Endometrial microvascular endothelial cells (primary cell): Measurements from ENCODE around the gene AMFR. TPM values are rescaled to one million over a fixed set of nuclear protein-coding genes. Genes with fewer than 3 reads are reported as not detected.

Experiments
- in situ Hi-C: cut with HindIII; loops from 2 replicates; pipeline ENCODE4 v1.10.0; 2017; ENCODE audit warnings: low sequenced_read_pairs, low pct_unique_long_range_greater_than_20kb; ENCODE audit errors: inconsistent ontology term
- total RNA-seq: library from RNA; depleted of rRNA; stranded (reverse); fragments of >200 nt; gene quantifications from one replicate; pipeline ENCODE4 v1.2.3, GENCODE V29; 2015; ENCODE audit errors: inconsistent ontology term

AMFR gene
- total RNA-seq, 1 donor from 2014 or later = 116 TPM

DNA sequence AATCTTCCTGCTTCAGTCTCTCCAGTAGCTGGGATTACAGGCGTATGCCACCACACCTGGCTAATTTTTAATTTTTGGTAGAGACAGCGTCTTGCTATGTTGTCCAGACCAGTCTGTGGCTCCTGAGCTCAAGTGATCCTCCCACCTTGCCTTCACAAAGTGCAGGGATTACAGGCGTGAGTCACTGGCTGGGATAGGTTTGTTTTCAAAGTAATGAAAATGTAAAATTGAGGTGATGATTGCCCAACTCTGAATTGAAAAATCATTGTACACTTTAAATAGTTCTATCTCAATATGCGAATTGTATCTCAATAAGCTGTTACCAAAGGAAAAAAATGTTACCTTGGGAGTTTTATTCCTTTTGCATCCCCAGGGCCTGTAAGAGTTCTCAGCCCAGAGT is 1.2 kb upstream of the AMFR start:
- in situ Hi-C loops = no loop called here

DNA sequence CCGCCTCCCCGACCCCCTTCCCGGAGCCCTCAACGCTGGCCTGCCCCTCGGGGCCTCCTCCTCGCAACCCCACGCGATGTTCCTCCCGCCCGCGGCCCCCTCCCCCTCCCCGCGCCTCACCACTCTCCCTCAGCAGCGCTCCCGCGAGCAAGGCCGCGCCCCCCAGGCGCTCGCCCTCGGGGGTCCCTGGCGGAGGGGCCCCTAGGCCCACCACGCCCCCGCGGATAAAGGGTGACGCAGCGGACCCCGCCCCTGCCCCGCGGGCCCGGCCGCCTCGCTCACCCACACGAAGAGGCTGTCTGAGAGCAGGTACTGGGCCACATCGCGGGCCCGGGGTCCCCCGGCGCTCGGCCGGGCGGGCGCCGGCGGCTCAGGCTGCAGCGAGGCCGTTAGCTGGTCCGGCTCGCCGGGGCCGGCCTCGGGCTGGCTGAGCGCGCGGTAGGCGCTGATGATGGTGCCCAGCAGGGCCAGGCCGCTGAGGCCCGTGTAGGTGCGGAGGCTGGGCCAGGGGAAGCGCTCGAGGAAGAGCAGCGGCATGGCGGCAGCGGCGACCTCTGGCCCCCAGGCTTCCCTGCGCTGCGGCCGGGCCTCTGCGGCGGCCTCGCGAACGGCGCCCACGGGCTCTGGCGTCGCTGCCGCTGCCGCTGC is 430 bp downstream of the AMFR start:
- in situ Hi-C loops = no loop called here

DNA sequence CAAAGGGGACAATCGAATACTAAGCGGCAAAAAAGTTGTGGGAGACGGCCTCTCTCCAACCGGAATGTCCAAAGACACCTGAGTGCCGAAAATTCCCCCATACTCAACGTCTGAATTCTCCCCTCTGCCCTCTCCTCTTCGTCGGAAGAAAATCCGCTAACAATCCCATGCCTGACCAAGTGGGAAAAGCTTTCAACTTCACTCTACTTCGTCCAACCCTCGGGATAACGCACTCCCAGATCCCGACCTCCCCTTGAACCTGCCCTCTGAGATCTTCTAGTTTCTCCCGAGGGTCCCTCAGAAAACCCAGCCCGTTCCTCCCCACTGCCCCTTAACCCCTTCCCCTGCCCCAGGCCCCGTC is 961 bp downstream of the AMFR start:
- in situ Hi-C loops = no loop called here

DNA sequence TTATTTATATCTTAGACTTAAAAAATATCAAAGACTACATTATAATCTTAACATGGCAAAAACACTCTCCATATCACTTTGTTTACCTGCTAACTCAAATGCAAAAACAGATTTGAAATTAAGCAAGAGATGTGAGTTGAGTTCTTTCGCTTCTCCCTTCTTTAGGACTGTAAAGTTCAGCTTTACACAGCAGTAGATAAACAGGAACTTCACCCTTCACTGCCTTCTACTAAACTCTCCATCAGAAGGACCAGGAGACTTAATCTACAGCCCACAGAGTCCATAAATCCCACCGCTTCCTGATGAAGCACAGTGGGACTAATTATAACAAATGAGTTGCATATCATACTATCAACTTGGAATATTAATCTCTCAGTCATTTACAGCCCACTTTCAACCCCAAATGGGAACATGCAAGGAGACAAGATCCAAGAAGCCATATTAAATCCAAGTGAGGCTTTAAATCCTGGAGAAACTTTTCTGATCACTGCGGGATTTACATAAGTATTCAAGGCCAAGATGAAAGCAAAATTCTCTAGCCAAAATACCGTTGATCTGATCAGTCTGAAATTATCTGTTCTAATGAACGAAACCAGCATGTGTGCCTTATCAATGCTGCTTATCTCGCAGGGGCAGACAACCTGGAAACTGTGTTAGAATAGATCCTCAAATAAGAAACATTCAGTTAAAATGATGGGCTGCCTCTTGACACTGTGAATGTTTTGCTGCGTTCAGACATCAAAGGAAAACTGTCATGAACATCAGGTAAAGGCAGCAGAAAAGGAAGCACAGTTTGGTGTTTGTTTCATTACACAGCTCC is 1.6 kb downstream of the AMFR start:
- in situ Hi-C loops = no loop called here

DNA sequence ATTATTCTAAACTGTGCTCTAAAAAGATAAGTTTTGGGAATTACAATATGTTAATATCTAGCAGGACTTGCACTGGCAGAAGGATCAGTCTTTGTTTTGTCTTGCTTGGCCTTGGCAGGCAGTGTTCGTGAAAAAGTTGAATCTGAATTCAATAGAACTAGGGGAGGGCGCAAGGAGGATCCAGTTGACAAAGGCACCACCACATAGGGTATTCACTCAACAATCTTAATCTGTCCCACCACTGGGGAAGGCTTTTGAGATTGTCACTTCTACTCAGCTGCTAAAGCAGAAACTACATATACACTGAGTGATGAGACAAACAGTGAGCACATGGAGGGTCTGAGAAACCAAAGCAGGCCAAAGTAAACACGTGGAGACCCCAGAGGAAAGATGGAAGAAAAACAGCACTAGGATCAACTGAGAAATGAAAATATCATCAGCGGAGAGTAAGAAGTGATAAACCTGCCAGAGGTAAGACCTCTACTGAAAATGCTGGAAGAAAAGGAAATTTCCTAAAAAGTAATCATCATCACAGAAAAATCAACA is 2.4 kb downstream of the AMFR start:
- in situ Hi-C loops = no loop called here

DNA sequence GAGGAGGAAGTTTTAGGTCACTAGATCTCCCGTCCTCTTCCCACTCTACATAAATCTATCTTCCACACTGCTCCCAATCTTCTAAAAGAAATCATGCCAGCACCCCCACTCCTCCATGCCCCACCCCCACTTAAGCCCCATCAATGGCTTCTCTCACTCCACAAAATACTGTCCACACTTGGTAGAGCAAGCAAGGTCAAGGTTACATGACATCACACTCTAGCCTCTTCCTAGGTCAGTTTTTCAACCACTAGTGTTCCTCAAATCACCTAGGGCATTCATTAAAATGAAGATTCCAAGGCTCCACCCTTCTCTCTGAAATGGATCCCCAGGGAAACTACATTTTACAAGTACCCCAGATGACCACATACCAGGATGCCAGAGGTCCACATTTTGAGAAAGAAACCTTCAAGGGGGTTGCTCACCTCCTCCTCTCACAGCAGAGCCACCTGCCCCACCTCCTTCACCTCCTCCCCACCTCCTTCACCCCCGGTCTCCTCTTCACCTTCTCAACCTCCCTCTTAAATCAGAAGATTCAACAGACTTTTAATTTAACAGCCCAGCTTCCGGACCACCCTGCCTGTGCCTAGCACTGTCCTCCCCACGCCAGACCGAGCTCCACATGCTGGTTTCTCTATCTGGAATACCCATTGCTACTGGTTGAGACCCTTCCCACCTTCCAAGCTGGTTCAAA is 3.2 kb downstream of the AMFR start:
- in situ Hi-C loops = no loop called here

DNA sequence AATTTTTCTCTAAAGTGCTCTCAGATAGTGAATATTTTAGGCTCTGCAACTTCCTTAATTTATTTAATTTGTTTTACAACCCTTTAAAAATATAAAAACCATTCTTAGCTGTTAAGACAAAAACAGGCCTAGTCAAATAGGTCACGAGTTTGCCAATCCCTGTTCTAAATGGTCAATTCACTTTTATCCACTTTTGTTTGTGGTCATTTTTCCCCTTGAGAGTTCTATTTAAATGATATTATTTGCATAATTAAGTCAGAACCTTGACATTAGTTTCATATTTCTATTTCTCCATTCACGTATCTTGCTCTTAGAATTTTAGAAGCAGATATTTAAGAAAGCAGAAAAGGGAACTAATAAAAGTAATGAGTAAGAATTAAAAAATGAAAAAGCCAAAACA is 4.0 kb downstream of the AMFR start:
- in situ Hi-C loops = no loop called here

DNA sequence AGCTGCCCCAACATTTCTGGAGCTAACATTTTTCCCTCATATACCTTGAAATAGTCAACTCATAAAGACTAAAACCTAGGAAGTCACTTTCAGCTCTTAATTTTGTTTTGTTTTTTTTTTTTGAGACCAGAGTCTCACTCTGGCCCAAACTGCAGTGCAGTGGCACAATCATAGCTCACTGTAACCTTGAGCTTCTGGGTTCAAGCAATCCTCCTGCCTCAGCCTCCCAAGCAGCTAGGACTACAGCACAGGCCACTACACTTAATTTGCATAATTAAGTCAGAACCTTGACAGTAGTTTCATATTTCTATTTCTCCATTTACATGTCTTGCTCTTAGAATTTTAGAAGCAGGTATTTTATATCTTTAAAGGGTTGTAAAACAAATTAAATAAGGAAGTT is 4.7 kb downstream of the AMFR start:
- in situ Hi-C loops = no loop called here

DNA sequence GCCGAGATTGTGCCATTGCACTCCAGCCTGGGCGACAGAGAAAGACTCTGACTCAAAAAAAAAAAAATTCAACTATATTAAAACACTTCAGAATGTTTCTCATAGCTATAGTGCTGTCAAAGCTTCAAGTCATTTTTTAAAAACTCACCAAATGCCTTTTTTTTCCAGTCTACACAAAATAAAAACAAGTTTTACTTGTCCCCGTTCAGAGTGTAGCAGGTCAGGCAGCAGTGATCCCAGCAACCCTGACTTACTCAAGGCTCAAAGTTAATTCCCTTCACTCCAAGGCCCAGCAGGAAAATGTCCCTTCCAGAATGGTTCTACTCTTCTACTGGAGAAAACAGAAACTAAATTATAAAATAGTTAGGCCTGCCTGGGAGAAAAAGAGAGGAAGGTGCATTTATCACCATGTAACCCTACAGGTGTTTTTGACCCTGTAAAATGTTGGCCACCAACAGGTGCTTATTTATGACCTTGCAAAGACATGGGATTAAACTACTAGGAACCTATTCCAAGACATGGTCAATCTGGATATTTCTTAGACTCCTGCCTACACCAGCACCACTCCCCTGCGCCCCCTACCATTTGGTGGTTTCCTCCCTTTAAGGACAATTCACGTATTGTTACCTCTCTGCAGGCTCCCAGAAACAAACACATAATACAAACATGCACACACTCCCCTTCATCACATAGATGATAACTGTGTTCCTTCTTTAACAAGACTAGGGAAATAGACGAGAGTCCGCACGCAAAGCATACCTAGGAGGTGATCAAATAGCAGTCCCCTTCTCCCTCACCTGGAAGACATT is 5.4 kb downstream of the AMFR start:
- in situ Hi-C loops = no loop called here

DNA sequence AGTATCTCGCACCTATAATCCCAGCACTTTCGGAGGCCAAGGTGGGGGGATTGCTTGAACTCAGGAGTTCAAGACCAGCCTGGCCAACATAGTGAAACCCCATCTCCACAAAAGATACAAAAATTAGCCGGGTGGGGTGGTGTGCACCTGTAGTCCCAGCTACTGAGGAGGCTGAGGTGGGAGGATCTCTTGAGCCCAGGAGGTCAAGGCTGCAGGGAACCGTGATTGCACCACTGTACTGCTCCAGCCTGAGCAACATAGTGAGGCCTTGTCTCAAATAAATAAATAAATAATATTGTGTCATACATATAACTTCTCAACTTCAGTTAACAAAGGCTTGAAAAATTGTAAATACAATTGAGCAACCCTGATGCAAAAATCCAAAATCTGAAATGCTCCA is 8.2 kb downstream of the AMFR start:
- in situ Hi-C loops = no loop called here

DNA sequence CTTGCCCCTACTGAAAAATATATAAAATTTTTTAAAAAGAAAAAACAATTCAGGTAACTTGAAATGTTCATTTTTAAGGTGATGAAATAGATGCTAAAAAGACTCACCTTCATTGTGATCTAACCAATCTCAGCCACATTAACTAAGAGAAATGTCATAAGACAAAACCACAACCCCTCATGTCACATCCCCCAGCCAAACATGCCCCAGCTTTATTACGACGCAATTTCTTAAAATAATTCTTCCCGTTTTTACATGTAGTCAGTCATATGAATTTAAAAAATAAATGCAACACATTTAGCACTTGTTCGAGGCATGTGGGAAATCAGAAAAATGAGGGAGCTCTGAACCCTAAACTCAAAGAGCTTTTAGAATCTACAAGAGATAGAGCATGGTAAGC is 9.5 kb downstream of the AMFR start:
- in situ Hi-C loops = no loop called here

DNA sequence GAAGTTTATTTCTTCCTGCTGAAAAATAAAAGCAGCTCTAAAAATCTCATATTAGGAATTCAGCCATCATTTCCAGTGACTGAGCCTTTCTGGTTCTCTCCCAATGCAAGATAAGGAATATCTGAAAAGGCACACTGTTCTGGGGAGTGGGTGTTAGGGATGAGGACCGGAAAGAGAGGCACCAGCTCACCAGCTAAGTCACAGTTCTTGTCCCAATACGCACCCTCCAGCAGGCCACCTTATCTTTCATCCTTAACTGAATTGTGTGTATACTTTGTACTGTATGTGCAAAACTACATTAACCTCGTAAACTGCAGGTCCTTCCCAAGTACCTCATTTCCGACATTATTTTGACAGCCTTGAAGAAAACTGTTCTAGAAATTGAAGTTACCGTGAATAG is 11.0 kb downstream of the AMFR start:
- in situ Hi-C loops = no loop called here

DNA sequence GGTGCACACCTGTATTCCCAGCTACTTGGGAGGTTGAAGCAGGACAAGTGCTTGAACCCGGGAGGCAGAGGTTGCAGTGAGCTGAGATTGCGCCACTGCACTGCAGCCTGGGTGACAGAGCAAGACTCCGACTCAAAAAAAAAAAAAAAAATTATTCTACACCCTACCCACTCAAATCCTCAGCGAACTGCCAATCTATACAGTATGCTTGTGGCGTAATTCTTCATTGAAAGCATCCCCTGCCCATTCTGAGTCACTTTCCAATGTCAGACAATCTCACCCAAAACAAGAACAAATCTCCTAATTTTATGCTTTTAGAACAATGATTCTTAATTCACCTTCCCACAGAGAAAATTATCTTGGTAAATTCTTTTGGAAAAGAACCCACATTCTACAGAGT is 12.0 kb downstream of the AMFR start:
- in situ Hi-C loops = no loop called here

DNA sequence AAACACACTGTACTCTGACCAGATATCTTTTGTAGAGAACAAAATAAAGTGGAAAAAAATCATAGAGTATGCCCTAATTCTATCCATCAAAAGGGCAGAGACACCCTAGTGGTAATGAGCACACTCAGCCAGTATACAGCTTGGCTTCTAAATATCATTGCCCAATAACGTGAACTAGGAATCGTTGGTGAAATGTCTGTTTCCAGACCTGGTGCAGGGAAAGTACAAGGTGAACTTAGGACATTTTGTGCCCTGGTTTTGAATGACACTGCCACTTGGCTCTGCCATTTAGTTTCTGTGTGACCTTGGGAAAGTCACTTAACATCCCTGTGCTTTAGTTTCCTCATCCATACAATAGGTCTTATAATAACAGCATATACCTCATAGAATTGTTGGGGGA is 13.7 kb downstream of the AMFR start:
- in situ Hi-C loops = no loop called here

DNA sequence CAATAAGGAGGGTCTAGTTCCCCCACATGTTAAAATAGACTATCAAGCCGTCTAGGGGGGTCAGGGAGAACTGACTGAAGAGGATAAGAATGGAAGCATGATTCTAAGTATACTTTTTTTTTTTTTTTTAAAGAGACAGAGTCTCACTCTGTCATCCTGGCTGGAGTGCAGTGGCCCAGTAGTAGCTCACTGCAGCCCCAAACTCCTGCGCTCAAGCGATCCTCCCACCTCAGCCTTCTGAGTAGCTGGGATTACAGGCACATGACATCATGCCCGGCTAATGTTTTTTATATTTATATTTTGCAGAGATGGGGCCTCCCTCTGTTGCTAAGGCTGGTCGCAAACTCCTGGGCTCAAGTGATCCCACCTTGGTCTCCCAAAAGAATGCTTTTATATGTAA is 14.2 kb downstream of the AMFR start:
- in situ Hi-C loops = no loop called here

DNA sequence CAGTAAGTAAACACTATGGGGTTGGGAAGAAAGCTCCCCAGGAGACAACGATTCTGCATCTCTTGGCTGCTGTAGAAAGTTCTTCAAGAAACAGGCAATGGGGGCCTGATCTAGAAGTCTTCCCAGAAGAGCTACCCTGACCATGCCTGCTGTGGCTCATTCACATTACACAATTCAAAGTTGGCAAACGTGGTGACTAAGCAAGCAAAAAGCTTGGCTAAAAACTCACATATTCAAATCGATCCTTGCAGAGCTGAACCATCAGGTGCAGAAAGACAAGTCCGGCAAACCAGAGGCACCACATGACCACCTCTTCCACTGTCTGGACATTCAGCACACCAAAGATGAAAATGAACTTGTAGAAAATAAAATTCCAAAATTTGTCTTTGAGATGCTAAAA is 16.1 kb downstream of the AMFR start:
- in situ Hi-C loops = no loop called here

DNA sequence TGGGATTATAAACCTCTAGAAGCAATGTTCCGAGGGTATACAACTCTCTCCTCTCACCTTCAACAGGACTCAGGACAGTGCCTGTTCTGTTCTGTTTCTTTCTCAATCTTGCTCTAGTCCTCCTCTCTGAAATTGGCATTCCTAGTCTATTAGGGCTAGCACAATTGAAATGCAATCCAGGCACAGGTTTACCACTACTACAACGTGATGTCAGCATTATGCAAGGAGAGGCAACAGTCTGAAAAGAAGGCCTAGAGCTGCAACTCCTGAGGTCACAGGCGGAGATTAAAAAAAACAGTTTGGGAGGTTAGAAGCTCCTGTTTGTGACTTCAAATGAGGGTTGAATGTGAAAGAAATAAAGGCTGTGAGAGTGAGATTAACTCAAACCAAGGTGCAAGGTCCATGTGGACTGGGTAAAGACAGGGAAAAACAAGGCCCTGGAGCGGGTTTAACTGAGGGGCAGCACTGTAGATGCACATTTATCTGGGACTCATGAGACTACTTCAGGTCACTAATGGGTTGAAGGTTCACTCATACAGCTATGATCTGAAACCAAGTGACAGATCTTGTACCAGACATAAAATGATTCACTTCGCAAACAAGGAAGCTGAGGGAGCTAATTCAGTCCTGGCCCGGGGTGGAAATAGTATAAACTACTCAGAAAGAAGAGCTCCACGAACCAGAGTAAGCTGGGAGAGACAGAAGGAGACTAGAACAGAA is 16.8 kb downstream of the AMFR start:
- in situ Hi-C loops = no loop called here

DNA sequence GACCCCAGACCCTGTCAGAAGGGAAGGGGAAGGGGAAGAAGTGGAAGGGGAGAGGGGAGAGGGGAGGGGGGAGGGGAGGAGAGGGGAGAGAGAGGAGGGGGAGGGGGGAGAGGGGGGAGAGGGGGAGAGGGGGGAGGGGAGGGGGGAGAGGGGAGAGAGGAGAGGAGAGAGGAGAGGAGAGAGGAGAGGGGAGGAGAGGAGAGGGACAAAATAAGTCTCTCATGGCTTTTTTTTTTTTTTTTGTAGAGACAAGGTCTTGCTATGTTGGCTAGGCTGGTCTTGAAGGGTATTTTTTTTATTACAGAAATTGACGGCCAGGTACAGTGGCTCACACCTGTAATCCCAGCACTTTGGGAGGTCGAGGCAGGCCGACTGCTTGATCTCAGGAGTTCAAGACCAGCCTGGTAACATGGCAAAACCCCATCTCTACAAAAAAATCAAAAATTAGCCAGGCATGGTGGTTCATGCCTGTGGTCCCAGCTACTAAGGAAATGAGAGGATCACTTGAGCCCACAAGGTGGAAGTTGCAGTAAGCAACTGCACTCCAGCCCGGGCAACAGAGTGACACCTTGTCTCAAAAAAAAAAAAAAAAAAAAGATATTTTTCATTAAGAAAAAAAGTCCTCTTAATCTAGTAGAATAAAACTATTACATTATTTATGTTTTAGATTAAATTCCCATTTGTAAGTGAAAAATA is 19.2 kb downstream of the AMFR start:
- in situ Hi-C loops = no loop called here
